IPS-15b (cell line): Measurements from ENCODE around the gene UBA5.
"Not testable (repeated sequence)": the region's sequence is repeated elsewhere in the genome, so short reads cannot be mapped to it uniquely, and the experiment has no call there.

Experiments used
- H3K27me3 ChIP-seq: one replicate; pipeline ENCODE4 v1.6.1; 2013; ENCODE audit warnings: low read length; ENCODE audit not compliant: control insufficient read depth, insufficient read depth
- H3K36me3 ChIP-seq: one replicate; pipeline ENCODE4 v1.6.1; 2013; ENCODE audit warnings: low read length; ENCODE audit not compliant: control insufficient read depth, insufficient read depth
- H3K4me1 ChIP-seq: one replicate; pipeline ENCODE4 v1.6.1; 2013; ENCODE audit warnings: mild to moderate bottlenecking, low read length; ENCODE audit not compliant: control insufficient read depth, insufficient read depth
- H3K4me3 ChIP-seq: one replicate; pipeline ENCODE4 v1.5.1; 2013; ENCODE audit warnings: low read depth, low read length
- H3K9ac ChIP-seq: one replicate; pipeline ENCODE4 v1.6.1; 2013; ENCODE audit warnings: low read depth, mild to moderate bottlenecking, low read length
- H3K9me3 ChIP-seq: one replicate; pipeline ENCODE4 v1.6.1; 2013; ENCODE audit warnings: mild to moderate bottlenecking, low read length; ENCODE audit not compliant: control insufficient read depth, insufficient read depth

The UBA5 gene

DNA sequence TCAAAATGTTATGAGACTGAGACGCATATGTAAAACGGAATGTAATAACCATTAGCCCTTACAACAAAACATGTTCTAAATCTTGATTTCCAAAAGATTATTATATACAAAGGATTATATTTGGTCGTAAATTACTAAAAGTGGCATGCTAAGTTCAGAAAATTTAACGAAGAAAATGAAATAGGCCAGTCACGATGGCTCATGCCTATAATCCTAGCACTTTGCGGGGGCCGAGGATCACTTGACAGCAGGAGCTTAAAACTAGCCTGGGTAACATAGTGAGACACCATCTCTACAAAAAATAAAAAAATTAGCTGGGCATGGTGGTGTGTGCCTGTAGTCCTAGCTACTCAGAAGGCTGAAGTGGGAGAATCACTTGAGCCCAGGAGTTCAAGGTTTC, 29.5 kb upstream of the UBA5 start:
- no peaks in the 10 kb centered on the region for H3K9me3 ChIP-seq
- no peaks in the 10 kb centered on the region for H3K27me3 ChIP-seq
- peaks cover 4% of the 10 kb centered on the region for H3K4me1 ChIP-seq
- H3K36me3 ChIP-seq: peaks cover 5% of the 10 kb centered on the region
- H3K9ac ChIP-seq: no peak overlapping the region
- no peak overlapping the region for H3K4me3 ChIP-seq

DNA sequence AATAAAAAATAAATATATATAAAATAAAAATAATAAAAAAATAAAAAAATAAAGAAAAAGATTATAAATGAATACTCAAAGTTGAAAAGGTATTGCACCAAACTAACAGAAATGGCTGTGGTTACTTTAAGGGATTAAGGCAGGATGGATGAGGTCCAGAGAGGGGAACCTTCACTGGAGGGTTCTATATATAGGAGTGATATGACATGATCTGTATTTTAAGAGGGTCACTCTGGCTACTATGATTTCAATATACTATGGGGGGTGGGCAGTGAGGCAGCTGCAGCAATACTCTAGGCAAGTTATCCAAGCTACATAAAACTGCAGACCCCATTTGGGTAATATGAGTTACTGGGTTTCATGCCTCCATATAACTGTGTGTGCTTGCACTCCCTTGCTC, 25.1 kb upstream of the UBA5 start:
- no peak overlapping the region for H3K4me3 ChIP-seq
- no peaks in the 10 kb centered on the region for H3K36me3 ChIP-seq
- no peaks in the 10 kb centered on the region for H3K9me3 ChIP-seq
- H3K4me1 ChIP-seq: no peaks in the 10 kb centered on the region
- no peaks in the 10 kb centered on the region for H3K27me3 ChIP-seq
- H3K9ac ChIP-seq: no peak overlapping the region

DNA sequence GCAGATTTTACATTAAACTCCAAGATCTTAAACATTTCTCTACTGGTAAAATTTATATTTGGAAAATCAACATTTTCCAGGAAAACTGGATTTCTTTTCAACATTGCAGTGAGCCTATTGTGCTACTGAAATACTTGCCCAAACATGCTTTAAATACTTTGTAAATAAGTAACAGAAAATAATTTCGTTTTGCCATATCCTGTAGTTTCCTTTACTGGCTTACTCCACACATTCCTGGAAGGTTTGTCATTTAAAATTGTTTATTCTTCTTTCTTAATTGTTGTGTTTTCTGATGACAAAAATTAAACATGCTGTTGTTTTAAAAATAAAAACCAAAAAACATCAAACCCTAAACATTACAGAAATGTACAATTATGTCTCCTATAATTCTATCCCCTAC, 22.5 kb upstream of the UBA5 start:
- H3K4me3 ChIP-seq: no peak overlapping the region
- no peaks in the 10 kb centered on the region for H3K36me3 ChIP-seq
- no peaks in the 10 kb centered on the region for H3K27me3 ChIP-seq
- no peak overlapping the region for H3K9ac ChIP-seq
- H3K9me3 ChIP-seq: no peaks in the 10 kb centered on the region
- no peaks in the 10 kb centered on the region for H3K4me1 ChIP-seq

DNA sequence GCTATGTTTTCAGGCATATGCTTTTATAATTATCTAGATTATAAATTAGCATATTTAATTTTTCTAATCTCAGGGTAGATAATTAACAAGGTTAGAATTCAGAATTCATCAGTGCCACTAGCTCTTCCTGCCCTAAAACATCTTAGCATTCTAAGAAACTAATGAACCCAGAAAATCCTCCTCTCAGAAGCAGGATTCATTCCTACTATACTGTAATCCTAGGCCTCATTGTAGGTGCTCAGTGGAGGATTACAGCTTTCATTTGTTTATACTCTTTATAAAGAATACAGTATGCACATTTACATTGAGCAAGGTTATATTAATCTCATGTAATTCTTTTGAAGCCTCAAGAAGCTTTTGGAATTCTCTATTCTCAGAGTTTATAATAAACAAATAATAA, 21.4 kb upstream of the UBA5 start:
- no peaks in the 10 kb centered on the region for H3K36me3 ChIP-seq

DNA sequence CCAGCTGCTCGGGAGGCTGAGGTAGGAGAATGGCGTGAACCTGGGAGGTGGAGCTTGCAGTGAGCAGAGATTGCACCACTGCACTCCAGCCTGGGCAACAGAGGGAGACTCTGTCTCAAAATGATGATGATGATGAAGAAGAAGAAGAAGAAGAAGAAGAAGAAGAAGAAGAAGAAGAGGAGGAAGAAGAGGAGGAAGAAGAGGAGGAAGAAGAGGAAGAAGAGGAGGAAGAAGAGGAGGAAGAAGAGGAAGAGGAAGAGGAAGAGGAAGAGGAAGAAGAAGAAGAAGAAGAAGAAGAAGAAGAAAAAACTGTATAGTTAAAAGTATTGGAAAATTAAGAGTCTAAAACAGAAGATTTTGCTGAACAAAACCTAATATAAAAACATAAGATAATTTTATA, 18.7 kb upstream of the UBA5 start:
- not testable (repeated sequence) for H3K27me3 ChIP-seq, H3K36me3 ChIP-seq, H3K4me1 ChIP-seq, H3K9me3 ChIP-seq, H3K9ac ChIP-seq, H3K4me3 ChIP-seq

More for the DNA sequence above, 21.4 kb upstream of the UBA5 start:
- Histone ChIP-seq H3K9ac (no peak overlapping the region), H3K9me3 (no peaks in the 10 kb centered on the region), H3K4me1 (no peaks in the 10 kb centered on the region), H3K27me3 (no peaks in the 10 kb centered on the region), H3K4me3 (no peak overlapping the region)

DNA sequence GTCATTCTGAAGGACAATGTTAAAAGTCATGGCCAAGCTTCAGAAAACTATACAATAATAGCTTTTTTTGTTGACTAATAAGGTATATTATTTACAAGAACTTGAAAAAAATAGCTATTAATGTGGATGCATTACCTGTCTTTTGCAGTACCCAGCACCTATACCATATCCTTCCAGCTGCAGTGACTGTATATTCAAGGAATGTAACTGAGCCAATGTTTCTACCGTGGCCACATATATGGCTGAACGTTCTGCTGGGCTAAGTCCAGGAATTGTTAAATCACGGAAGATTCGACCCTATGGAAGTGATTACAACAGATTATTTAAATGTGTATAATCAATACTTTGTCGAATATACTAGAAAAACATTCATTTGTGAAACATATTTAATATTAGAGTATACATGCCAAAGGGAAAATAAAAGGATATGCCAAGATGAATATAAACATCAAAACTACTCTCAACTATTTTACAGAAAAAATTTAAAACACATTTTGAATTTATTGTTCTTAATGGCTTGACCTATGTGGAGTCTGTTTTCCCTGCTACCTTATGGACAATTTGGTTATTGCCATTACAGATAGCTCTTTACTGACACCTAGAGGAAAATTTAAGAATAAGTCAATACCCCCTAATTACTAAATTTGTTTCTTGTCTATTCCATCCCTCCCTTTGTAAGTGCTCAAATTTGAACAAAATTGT, 18.1 kb upstream of the UBA5 start:
- H3K27me3 ChIP-seq: no peaks in the 10 kb centered on the region
- H3K36me3 ChIP-seq: no peaks in the 10 kb centered on the region
- H3K4me3 ChIP-seq: no peak overlapping the region
- H3K9ac ChIP-seq: no peak overlapping the region
- no peaks in the 10 kb centered on the region for H3K9me3 ChIP-seq
- no peaks in the 10 kb centered on the region for H3K4me1 ChIP-seq

DNA sequence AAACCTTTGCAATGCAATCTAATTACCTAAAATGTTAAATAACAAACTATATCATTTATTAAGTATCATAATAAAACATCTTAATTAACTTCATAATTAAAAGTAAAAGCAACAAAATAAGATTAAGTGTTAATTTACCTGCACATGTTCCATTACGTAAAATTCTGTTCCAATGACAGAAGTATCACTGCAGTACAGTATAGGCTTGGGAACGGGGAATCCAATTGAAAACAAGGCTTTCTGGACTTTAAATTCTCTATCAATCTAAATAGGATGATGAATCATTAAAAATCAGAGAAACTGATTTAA, 17.6 kb upstream of the UBA5 start:
- no peaks in the 10 kb centered on the region for H3K9me3 ChIP-seq
- H3K36me3 ChIP-seq: no peaks in the 10 kb centered on the region
- no peak overlapping the region for H3K9ac ChIP-seq
- no peaks in the 10 kb centered on the region for H3K27me3 ChIP-seq
- H3K4me1 ChIP-seq: no peaks in the 10 kb centered on the region
- H3K4me3 ChIP-seq: no peak overlapping the region

DNA sequence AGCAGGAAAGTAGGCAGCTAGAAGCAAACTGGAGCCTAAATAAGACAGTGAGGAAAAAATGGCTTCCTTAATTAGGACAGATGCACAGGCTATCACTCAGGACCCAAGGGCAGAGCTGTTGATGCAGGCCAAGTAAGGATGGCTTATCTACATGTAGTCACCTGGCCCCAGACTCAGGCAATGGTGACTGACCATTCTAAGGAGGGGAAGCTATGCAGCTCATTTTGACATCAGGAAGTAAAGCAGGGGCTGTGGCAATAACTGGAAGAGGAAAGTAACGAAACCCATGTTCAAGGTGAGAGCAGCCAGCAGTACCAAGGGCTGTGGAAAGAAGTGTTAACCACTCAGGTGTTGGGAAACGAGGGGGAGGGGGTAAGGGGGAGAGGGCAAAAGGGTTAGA, 16.8 kb upstream of the UBA5 start:
- Histone ChIP-seq H3K4me1 (no peaks in the 10 kb centered on the region), H3K9ac (no peak overlapping the region), H3K4me3 (no peak overlapping the region), H3K27me3 (no peaks in the 10 kb centered on the region), H3K9me3 (no peaks in the 10 kb centered on the region), H3K36me3 (no peaks in the 10 kb centered on the region)

DNA sequence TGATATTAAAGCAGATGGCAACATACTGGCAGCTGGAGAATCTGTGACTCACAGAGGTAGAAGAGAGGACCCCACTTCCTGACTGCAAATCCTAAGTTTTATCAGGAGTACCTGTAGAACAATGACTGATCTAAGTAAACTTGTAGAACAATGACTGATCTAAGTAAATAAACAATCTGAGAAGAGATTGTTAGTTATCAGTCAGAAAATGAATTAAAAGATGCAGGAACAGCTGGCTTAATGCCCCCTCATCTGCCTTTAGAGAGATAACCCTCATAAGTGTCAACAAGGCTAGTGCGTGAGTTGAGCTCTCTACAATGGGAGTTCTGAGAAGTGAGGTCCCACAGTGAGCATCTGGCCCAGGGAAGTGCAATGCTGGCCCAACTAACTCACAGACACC, 15.1 kb upstream of the UBA5 start:
- no peaks in the 10 kb centered on the region for H3K9me3 ChIP-seq
- no peak overlapping the region for H3K4me3 ChIP-seq
- H3K9ac ChIP-seq: no peak overlapping the region
- H3K36me3 ChIP-seq: no peaks in the 10 kb centered on the region
- H3K4me1 ChIP-seq: no peaks in the 10 kb centered on the region
- H3K27me3 ChIP-seq: no peaks in the 10 kb centered on the region

DNA sequence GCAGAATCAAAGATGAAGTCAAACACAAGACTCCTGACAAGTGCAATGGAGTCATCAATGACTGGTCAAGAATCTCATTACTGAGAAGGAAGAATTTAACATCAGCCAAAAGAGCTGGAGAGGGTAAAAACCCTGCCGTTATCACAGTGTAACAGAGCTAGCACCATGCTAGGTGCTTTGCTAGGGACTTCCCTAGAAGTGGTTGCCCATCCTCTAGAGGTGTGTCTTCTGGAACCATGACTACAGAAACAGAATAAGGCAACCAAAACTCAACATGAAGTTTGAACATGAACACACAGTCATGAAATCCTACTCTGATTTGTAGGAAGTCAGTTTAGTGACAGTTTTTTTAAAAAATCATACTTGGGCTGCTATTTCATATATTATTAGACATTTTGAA, 10.0 kb upstream of the UBA5 start:
- Histone ChIP-seq H3K9me3 (no peaks in the 10 kb centered on the region), H3K9ac (no peak overlapping the region), H3K36me3 (no peaks in the 10 kb centered on the region), H3K4me3 (no peak overlapping the region), H3K27me3 (no peaks in the 10 kb centered on the region), H3K4me1 (no peaks in the 10 kb centered on the region)

DNA sequence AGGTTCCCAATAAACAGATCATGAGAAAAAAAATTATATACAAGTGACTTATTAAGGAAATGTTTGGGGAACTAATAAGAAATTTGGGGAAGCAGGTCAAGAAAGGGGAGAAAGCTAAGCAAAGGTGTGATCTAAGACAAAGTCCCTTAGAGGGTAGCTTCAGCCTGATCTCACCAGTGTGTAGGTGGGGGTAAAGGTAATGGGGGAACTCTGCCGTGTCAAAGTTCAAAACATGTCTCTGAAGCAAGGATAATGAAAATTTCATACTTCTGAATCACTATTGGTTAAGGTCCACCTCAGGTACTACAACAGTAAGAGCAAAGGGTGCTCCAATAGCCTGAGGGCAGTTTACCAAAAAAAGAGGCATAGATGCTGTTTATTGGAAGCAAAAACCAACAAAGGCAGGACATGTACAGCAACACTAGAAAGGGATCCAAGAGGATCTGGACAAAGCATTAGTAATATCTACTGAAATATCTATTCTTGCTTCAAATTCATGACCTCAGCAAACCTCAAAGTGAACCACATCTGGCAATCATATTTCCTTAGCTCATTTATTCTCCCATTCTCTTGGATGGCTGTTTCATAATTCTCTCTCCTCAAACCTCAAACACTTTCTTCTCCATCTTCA, 7.4 kb upstream of the UBA5 start:
- Histone ChIP-seq H3K4me3 (no peak overlapping the region), H3K27me3 (no peaks in the 10 kb centered on the region), H3K4me1 (no peaks in the 10 kb centered on the region), H3K36me3 (no peaks in the 10 kb centered on the region), H3K9me3 (no peaks in the 10 kb centered on the region), H3K9ac (no peak overlapping the region)

DNA sequence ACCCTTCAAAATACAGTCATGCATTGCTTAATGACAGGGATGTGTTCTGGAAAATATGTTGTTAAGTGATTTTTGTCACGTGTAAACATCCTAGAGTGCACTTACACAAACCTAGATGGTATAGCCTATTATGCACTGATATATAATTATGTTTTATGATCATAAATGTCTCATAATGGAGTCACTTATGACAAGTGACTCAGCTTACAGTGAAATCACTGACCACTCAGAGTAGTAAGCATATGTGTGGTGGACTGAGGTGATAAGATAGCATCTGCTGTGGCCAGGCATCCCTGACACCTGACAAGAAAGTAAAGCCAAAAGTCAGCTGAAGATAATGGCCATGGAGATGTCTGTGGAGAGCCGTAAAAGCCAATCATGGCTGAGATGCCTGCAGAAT, 5.9 kb upstream of the UBA5 start:
- Histone ChIP-seq H3K9ac (no peak overlapping the region), H3K36me3 (no peaks in the 10 kb centered on the region), H3K9me3 (no peaks in the 10 kb centered on the region), H3K4me1 (no peaks in the 10 kb centered on the region), H3K27me3 (no peaks in the 10 kb centered on the region), H3K4me3 (no peak overlapping the region)
